NCI-H146 (cell line): ENCODE data around the gene DDI1.
"Not testable (repeated sequence)": the region's sequence is repeated elsewhere in the genome, so short reads cannot be mapped to it uniquely, and the experiment has no call there.

Experiments used
- DNase-seq: peaks from one replicate; lab custom pipeline; 2025; lab: John Stamatoyannopoulos, UW

The DDI1 gene

GRCh38 chr11:104041792-104042191 is 5.4 kb downstream of the DDI1 start:
- DNase-seq, result no peak

DNA sequence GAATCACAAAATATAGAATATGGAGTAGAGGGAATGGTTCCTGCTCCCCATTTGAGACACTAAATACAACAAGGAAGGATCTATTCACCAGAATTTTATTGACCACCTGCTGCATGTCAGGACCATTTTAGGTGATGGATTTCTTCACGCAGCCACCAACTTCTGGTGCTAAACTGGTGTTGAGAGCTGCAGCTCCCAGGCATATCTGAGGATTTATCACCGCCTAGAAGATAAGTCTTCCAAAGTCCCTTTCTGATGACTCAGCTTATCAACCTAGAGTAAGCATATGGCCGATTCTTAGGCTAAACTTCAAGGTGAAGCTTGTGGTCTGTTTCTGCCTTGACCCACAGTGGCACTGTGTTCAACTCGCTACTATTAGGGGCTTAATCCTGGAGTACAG is 6.7 kb downstream of the DDI1 start:
- DNase-seq, result no peak

DNA sequence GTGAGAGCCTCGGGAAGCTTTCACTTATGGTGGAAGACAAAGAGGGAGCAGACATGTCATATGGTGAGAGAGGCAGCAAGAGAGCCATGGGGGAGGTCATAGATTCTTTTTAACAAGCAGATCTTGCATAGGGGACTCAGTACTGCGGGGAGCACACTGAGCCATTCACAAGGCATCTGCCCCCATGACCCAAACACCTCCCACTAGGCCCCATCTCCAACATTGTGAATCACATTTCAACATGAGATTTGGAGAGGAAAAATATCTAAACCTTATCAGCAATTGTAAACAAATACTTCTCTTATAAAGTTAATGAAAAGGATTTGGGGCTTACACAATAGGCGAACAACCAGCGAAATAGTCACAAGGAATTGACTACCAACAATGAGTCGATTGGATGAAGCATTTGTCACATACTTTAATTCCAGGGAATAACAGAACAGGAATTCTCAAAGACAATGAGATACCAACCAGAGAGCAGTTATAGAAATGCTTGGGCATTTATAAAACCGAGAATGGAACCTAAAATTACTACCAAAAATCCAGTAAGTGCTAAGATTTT is 7.3 kb downstream of the DDI1 start:
- DNase-seq, result no peak

DNA sequence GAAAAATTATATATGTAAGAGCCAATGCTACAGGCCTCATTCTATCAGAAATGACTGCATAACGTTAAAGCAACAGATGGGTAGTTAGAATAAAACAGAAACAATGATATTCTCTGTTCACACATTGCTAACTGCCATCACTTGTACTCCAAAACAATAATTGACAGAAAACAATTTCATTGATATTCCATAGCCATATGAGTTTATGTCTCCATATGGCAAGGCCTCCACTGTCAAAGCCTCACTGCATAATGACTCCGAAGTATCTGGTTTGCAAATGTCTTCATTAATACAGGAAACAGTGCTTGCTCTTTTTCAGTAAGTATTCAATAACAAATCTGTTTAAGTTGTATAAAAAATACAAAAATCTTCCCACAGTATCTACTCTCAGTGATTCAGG is 9.9 kb downstream of the DDI1 start:
- no peak for DNase-seq

- DNase-seq, result not testable (repeated sequence)
Measured at GRCh38 chr11:104046858-104047257, 10.4 kb downstream of the DDI1 start.

DNA sequence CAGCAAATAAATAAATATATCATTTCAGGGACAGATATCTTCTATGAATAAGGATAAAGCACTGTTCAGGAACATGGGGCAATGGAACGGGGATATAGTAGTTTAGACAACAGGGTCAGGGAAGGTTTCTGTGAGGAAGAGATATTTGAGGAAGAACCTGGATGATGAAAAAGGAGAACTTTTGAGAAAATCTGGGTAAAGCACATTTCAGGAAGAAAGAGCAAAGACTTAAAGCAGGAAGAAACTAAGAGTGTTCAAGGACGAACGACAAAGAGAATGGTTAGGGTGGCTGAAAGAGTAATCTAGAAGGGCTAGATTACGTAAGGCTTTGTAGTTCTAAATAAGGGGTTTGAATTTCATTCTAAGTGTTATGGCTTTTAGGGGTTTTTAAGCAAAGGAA is 12.7 kb downstream of the DDI1 start:
- DNase-seq, result no peak

GRCh38 chr11:104051778-104052177 is 15.3 kb downstream of the DDI1 start:
- DNase-seq, result no peak

- no peak for DNase-seq
Measured at GRCh38 chr11:104053743-104054478, 17.5 kb downstream of the DDI1 start.

DNA sequence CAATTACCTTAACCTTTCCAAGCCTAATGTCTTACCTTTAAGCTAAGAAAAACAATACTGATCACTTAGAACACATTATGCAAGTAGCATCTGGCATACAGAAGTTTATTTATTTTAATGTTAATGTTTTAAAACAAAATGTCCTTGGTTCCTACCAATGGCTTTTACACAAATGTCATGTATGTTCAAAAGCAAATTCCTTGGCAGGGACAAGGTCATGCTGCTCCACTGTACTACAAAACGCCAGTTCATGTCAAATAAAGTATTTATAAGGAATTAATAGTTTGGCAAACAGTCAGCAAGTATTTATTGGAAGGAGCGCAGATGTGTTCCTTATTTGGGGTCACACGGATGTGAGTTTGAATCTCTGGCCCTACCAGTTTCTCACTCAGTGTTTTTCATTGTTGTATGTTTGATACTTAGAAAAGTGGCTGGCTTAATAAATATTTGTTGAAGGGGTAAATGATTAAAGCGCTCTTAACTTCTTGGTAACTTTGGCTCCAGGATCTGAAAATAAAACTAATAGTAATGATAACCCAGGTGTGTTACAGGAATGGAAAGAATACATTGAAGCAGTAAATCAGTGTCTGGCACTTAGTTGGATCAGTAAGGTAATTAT is 18.6 kb downstream of the DDI1 start:
- DNase-seq, result no peak

DNA sequence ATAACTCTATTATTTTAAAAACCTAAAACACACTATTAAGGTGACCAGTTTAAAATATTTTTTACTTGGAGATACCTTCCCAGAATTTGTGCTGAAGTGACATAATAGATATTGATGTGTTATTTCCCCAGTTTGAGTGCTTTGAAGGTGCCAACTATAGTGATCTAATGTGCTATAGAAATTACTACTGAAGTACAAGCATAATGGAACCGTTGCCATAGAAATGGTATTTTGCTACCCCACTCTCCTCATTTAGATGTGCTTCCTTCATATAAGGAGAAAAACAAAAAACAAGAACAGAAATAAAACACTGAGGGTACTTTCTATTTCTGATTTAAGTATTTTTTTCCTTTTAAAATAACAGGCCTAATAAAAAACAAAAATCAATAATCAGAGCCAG is 19.2 kb downstream of the DDI1 start:
- no peak for DNase-seq

DNA sequence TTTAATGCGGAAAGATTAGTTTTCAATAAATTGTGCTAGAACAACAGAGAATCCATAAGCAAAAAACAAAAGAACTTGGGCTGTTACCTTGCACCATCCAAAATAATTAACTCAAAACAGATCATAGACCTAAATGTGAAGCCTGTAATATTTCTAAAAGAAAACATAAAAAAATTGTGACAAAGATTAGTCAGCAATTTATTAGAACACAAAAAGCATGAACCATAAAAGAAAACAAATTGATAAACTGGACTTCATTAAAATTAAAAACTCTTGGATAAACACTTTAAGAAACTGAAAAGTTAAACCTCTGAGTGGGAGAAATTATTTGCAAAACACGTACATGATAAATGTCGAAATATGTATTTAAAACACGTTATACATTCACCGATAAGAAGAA is 21.5 kb downstream of the DDI1 start:
- no peak for DNase-seq

DNA sequence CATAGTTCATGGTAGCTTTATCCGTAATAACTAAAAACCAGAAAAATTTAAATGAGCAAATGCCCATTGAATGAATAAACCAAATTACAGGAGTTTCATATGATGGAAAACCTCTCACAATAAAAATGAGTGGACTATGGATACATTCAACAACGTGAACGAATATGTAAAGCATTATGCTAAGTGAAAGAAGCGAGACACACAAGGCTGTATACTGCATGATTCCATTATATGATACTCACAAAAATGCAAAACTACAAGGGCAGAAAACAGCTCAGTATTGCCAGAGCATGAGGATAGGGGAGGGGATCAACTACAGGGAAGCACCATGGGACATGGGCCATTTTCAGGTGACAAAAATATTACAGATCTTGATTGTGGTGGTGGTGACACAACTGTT is 22.2 kb downstream of the DDI1 start:
- DNase-seq, result no peak

GRCh38 chr11:104060004-104060794 is 23.8 kb downstream of the DDI1 start:
- DNase-seq, result no peak

DNA sequence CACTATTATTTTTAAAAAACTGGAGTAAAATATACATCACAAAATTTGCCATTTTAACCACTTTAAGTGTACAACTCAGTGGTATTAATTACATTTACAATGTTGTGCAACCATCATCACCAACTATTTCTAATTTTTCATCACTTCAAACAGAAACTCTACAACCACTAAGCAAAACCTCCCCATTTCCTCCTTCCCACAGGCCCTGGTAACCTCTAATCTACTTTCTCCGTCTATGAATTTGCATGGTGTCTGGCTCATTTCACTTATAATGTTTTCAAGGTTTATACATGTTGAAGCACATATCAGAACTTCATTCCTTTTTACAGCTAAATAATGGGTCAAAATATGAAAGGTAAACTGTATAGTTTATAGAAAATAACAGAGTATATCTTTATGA is 24.4 kb downstream of the DDI1 start:
- no peak for DNase-seq

DNA sequence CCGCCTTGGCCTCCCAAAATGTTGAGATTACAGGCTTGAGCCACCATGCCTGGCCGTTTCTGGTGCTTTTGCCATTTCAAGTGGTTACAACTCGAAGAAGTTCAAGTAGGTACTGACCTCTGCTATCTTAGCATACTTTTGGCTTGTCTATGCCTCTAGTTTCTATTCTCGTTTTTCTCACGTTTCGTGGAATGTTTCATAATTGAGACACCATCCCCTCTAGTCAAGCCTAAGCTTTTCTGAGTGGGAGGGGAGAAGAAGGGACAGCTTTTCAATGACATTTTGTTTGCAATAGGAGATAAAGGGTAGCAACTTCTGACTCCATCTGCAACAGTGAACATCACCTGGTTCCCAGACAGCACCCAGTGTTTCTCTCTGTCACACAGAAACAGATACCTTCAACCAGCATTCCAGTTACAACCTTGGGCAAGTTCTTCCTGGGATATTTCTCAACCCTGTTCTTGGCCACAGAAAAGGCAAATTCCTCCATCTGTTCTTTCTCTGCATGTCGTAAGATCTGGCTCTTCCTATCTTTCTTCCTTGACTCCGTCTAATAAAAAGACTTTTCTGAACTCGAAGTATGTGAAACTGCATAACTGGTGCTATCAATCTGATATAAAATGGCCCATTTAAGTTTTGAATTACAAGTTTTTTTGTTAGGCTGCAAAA is 25.5 kb downstream of the DDI1 start:
- DNase-seq, result no peak

GRCh38 chr11:104064034-104064630 is 27.7 kb downstream of the DDI1 start:
- no peak for DNase-seq

- no peak for DNase-seq
Measured at GRCh38 chr11:104067534-104067933, 31.1 kb downstream of the DDI1 start.

GRCh38 chr11:104073950-104074705 is 37.7 kb downstream of the DDI1 start:
- no peak for DNase-seq

- DNase-seq, result no peak
Measured at GRCh38 chr11:104075091-104075490, 38.7 kb downstream of the DDI1 start.

DNA sequence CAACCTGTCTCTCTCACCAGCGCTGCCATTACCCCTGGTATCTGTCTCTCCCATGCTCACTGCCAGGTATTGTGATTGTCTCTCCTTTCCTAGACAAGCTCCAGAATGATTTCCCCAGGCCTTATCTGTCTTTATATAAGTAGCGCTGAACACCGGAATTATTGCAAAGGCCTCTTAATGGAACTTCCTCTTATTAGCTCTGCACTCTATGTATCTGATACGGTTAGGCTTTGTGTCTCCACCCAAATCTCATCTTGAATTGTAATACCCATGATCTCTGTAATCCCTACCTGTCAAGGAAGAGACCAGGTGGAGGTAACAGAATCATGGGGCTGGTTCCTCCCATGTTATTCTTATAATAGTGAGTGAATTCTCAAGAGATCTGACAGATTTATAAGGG is 39.3 kb downstream of the DDI1 start:
- no peak for DNase-seq

- DNase-seq, result no peak
Measured at GRCh38 chr11:104076455-104076854, 40.0 kb downstream of the DDI1 start.
